ENCODE measurements around the gene FBRSL1. TPM values are rescaled to one million over a fixed set of nuclear protein-coding genes. Genes with fewer than 3 reads are reported as not detected.

FBRSL1 gene
- total and polyA plus RNA-seq, 9 of the 15 experiments (the other 6 are each of a cell fraction or from before 2014, with no cell fraction given), result 0.24 to 129 (median 7.3) TPM

GRCh38 chr12:132475304-132476037 lies 14.5 kb upstream of the FBRSL1 start (continued):
- TF ChIP-seq ZBTB34 (CRISPR knock-in tag; IDR thresholded peaks at IDR 0.05) (no peak), GATA2 (CRISPR knock-in tag; IDR thresholded peaks at IDR 0.05) (no peak), STAG1 (CRISPR knock-in tag; IDR thresholded peaks at IDR 0.05; ENCODE audit: borderline replicate concordance) (0 out of 2 replicates have a peak, but pooled peaks have one; percentile 17), NRF1 (conservative IDR thresholded peaks at IDR 0.05 in 1 of 2, IDR thresholded peaks at IDR 0.05 in 1 of 2) (0 out of 4 replicates have a peak, but pooled peaks of 1 of the 2 experiments have one; percentile 10), ZBTB2 (IDR thresholded peaks at IDR 0.05) (no peak), HDAC1 (IDR thresholded peaks at IDR 0.05) (no peak), HES1 (IDR thresholded peaks at IDR 0.05; ENCODE audit: low read depth) (no peak), PTBP1 (IDR thresholded peaks at IDR 0.05; ENCODE audit: low read depth, low read length) (no peak), TFE3 (CRISPR knock-in tag; IDR thresholded peaks at IDR 0.05) (peak; percentile 36; the same call in 1 of the 2 replicates), HIVEP1 (CRISPR knock-in tag; IDR thresholded peaks at IDR 0.05) (no peak), ZNF146 (CRISPR knock-in tag; IDR thresholded peaks at IDR 0.05; ENCODE audit: unreplicated experiment) (no peak), NFATC3 (IDR thresholded peaks at IDR 0.05) (no peak), ZNF354B (CRISPR knock-in tag; IDR thresholded peaks at IDR 0.05) (no peak), ZBTB7A (IDR thresholded peaks at IDR 0.05; ENCODE audit: borderline replicate concordance, control insufficient read depth, low read depth, low read length) (no peak), SNIP1 (IDR thresholded peaks at IDR 0.05; ENCODE audit: low read depth) (no peak), SP1 (CRISPR knock-in tag; IDR thresholded peaks at IDR 0.05) (peak; percentile 72), ZC3H11A (IDR thresholded peaks at IDR 0.05; ENCODE audit: low read depth, low read length) (no peak), STAT5B (CRISPR knock-in tag; IDR thresholded peaks at IDR 0.05) (no peak), ZC3H4 (CRISPR knock-in tag; IDR thresholded peaks at IDR 0.05; ENCODE audit: borderline replicate concordance) (peak; percentile 48; the same call in 1 of the 2 replicates), ZNF583 (CRISPR knock-in tag; IDR thresholded peaks at IDR 0.05) (0 out of 2 replicates have a peak, but pooled peaks have one; percentile 35), ZBTB12 (CRISPR knock-in tag; IDR thresholded peaks at IDR 0.05) (no peak), ZNF12 (CRISPR knock-in tag; IDR thresholded peaks at IDR 0.05) (no peak), CBX3 (IDR thresholded peaks at IDR 0.05; ENCODE audit: borderline replicate concordance in 1 of 2, low read length in 2 of 2) (no peak)
